Measurements from ENCODE around the gene DNAH5. TPM values are rescaled to one million over a fixed set of nuclear protein-coding genes. Genes with fewer than 3 reads are reported as not detected.

Gene DNAH5
- total RNA-seq, 4 donors from 2014 or later, result 0.17 to 1.2 (median 0.63) TPM

GRCh38 chr5:13695076-13695712, 249.3 kb downstream of the DNAH5 start:
- TF ChIP-seq POLR2A (IDR thresholded peaks at IDR 0.05; ENCODE audit: low read depth), result no peak
- no peak for TF ChIP-seq CTCF (IDR thresholded peaks at IDR 0.05)
- TF ChIP-seq EP300 (IDR thresholded peaks at IDR 0.05), result no peak
- no peak for TF ChIP-seq POLR2AphosphoS5 (IDR thresholded peaks at IDR 0.05)
- WGBS, result 53% methylated on average over 8 of the region's 9 CpGs

GRCh38 chr5:13692172-13692571, 252.3 kb downstream of the DNAH5 start:
- H3K27me3 ChIP-seq, result no peaks in the 10 kb centered on the region
- peaks cover 0 to 15% (median 13%) of the 10 kb centered on the region in 4 donors for H3K9me3 ChIP-seq
- DNase-seq (ENCODE audit: extremely low spot score), result no peak
- no peaks in the 10 kb centered on the region for H3K36me3 ChIP-seq
- H3K4me3 ChIP-seq, result no peak overlapping the region
- intact Hi-C loops (cut with DNase I), result no loop called here
- TF ChIP-seq CTCF (IDR thresholded peaks at IDR 0.05), result no peak
- TF ChIP-seq EP300 (IDR thresholded peaks at IDR 0.05), result no peak
- TF ChIP-seq POLR2A (IDR thresholded peaks at IDR 0.05; ENCODE audit: low read depth), result no peak
- no peak for TF ChIP-seq POLR2AphosphoS5 (IDR thresholded peaks at IDR 0.05)
- H3K27ac ChIP-seq (replicated peaks in 1 of 4), result no peak overlapping the region
- no peaks in the 10 kb centered on the region for H3K4me1 ChIP-seq

More at GRCh38 chr5:13695076-13695712, 249.3 kb downstream of the DNAH5 start:
- no peaks in the 10 kb centered on the region for H3K36me3 ChIP-seq
- intact Hi-C loops (cut with DNase I), result no loop called here
- no peaks in the 10 kb centered on the region for H3K4me1 ChIP-seq
- no peak overlapping the region for H3K27ac ChIP-seq (replicated peaks in 1 of 4)
- DNase-seq (ENCODE audit: extremely low spot score), result no peak
- H3K9me3 ChIP-seq, result no peaks in the 10 kb centered on the region
- H3K4me3 ChIP-seq, result no peak overlapping the region
- H3K27me3 ChIP-seq, result no peaks in the 10 kb centered on the region

GRCh38 chr5:13676531-13676930, 268.0 kb downstream of the DNAH5 start:
- H3K4me1 ChIP-seq, result no peaks in the 10 kb centered on the region
- no peak overlapping the region for H3K4me3 ChIP-seq
- H3K9me3 ChIP-seq, result no peaks in the 10 kb centered on the region
- no peak for DNase-seq (ENCODE audit: extremely low spot score)
- no peak overlapping the region for H3K27ac ChIP-seq (replicated peaks in 1 of 4)
- 80% methylated on average over 4 of the region's 4 CpGs for WGBS
- intact Hi-C loops (cut with DNase I), result no loop called here
- TF ChIP-seq EP300 (IDR thresholded peaks at IDR 0.05) (no peak), CTCF (IDR thresholded peaks at IDR 0.05) (no peak), POLR2A (IDR thresholded peaks at IDR 0.05; ENCODE audit: low read depth) (no peak), POLR2AphosphoS5 (IDR thresholded peaks at IDR 0.05) (no peak)
- no peaks in the 10 kb centered on the region for H3K27me3 ChIP-seq
- H3K36me3 ChIP-seq, result no peaks in the 10 kb centered on the region

- Histone ChIP-seq H3K27ac (replicated peaks in 1 of 4) (no peak overlapping the region), H3K4me1 (no peaks in the 10 kb centered on the region), H3K36me3 (no peaks in the 10 kb centered on the region), H3K4me3 (no peak overlapping the region), H3K9me3 (no peaks in the 10 kb centered on the region), H3K27me3 (no peaks in the 10 kb centered on the region)
- TF ChIP-seq CTCF (IDR thresholded peaks at IDR 0.05) (no peak), POLR2AphosphoS5 (IDR thresholded peaks at IDR 0.05) (no peak), EP300 (IDR thresholded peaks at IDR 0.05) (no peak), POLR2A (IDR thresholded peaks at IDR 0.05; ENCODE audit: low read depth) (no peak)
- intact Hi-C loops (cut with DNase I), result no loop called here
- no peak for DNase-seq (ENCODE audit: extremely low spot score)
These were observed 270.1 kb downstream of the DNAH5 start for GRCh38 chr5:13674391-13674790.

GRCh38 chr5:13673511-13673910, 271.0 kb downstream of the DNAH5 start:
- 52% methylated on average over 3 of the region's 3 CpGs for WGBS
- no peak for DNase-seq (ENCODE audit: extremely low spot score)

More at GRCh38 chr5:13673511-13673910, 271.0 kb downstream of the DNAH5 start:
- no peaks in the 10 kb centered on the region for H3K27me3 ChIP-seq
- H3K36me3 ChIP-seq, result no peaks in the 10 kb centered on the region
- intact Hi-C loops (cut with DNase I), result no loop called here
- H3K4me1 ChIP-seq, result no peaks in the 10 kb centered on the region
- no peak overlapping the region for H3K4me3 ChIP-seq
- H3K27ac ChIP-seq (replicated peaks in 1 of 4), result no peak overlapping the region
- TF ChIP-seq POLR2A (IDR thresholded peaks at IDR 0.05; ENCODE audit: low read depth), result no peak
- TF ChIP-seq EP300 (IDR thresholded peaks at IDR 0.05), result no peak
- no peak for TF ChIP-seq CTCF (IDR thresholded peaks at IDR 0.05)
- TF ChIP-seq POLR2AphosphoS5 (IDR thresholded peaks at IDR 0.05), result no peak
- no peaks in the 10 kb centered on the region for H3K9me3 ChIP-seq

All from esophagus muscularis mucosa (tissue), 4 donors.